ENCODE results near the gene EEF2.

Gene EEF2

DNA sequence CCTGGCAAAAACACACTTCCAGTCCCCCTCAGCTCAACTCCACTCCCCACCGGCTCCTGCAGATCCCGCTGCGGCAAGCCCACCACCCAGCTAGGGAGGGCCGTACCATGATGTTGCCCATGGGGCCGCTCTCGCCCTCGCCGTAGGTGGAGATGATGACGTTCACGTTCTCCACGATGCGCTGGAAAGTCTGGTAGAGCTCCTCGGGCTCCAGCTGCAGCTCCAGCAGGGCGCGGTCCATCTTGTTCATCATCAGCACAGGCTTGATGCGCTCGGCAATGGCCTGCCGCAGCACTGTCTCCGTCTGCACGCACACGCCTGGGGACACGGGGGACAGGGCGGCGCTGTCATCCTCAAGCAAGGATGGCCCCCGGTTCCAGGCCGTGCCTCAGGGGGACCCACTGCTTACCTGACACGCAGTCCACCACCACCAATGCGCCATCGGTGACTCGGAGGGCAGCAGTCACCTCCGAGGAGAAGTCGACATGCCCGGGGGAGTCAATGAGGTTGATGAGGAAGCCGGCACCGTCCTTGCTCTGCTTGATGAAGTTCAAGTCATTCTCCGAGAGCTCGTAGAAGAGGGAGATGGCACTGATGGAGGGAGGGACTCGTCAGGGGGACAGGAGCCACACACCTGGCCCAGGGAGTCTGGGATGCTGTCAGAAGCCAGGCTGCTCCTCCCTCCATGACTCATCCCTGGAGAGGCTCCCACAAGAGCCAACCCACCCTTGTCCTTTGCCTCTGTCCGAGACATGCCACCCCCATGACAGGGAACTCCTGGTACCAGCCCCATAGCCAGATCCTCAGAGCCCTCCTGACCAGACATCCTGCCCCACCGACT lies 2.3 kb downstream of the EEF2 start:
- Mint-ChIP-seq H3K27ac (peak overlapping the region; percentile 64 to 92 (median 69)), H3K27me3 (ENCODE audit: low read depth) (peaks cover 4% of the 10 kb centered on the region), H3K36me3 (ENCODE audit: low read depth) (peaks cover 51% of the 10 kb centered on the region), H3K9me3 (no peaks in the 10 kb centered on the region), H3K4me3 (peak overlapping the region; percentile 99 to 100 (median 99)), H3K4me1 (peaks cover 41% of the 10 kb centered on the region)
- TF ChIP-seq, protein P1, sequence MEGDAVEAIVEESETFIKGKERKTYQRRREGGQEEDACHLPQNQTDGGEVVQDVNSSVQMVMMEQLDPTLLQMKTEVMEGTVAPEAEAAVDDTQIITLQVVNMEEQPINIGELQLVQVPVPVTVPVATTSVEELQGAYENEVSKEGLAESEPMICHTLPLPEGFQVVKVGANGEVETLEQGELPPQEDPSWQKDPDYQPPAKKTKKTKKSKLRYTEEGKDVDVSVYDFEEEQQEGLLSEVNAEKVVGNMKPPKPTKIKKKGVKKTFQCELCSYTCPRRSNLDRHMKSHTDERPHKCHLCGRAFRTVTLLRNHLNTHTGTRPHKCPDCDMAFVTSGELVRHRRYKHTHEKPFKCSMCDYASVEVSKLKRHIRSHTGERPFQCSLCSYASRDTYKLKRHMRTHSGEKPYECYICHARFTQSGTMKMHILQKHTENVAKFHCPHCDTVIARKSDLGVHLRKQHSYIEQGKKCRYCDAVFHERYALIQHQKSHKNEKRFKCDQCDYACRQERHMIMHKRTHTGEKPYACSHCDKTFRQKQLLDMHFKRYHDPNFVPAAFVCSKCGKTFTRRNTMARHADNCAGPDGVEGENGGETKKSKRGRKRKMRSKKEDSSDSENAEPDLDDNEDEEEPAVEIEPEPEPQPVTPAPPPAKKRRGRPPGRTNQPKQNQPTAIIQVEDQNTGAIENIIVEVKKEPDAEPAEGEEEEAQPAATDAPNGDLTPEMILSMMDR (IDR thresholded peaks at IDR 0.05; ENCODE audit: unreplicated experiment in 3 of 3) = no peak

DNA sequence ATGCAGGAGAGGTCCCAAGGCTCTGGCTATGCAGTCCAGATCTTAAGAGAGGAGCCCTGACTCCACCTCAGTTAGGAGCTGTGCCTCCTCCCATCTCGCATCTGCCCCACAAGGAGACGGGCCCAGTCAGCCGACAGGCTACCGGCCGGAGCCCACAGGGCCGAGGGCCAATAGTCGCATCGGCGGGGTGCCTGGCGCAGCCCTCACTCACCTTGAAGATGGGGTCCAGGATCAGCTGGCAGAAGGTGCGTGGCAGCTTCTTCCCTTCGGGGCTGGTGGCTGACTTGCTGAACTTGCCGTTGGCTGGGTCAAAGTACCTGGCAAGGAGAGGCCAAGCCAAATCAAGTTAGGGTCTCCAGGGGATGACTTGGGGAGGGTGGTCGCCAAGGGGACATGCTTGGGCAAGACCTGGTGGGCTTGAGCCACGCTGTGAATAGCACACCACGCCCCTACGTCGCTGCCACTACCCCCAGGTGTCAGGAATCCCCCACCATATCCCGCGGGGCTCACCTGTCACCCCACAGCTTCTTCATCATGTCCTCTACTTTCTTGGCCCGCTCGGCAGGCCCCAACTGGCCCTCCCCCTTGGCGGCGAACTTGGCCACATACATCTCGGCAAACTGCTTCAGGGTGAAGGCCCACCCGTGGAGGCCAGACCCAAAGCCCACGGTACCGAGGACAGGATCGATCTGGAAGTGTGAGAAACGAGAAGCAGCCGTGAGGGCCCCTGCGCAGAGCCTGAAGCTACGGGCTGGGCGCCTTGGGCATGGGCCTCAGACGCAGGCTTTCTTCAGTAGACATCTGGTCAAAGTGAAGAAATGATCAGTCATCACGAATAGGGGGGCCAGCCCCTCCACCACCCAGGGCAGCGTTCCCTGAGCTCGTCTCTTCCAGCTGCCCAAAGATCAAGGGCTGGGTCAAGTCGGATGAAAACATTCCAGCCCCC lies 3.3 kb downstream of the EEF2 start:
- H3K4me3 Mint-ChIP-seq = peak overlapping the region; percentile 63 to 100 (median 99)
- no peaks in the 10 kb centered on the region for H3K27me3 Mint-ChIP-seq (ENCODE audit: low read depth)
- TF ChIP-seq, protein P1 (IDR thresholded peaks at IDR 0.05; ENCODE audit: unreplicated experiment in 3 of 3) = no peak
- peaks cover 41% of the 10 kb centered on the region for H3K4me1 Mint-ChIP-seq
- peaks cover 60% of the 10 kb centered on the region for H3K36me3 Mint-ChIP-seq (ENCODE audit: low read depth)
- H3K9me3 Mint-ChIP-seq = no peaks in the 10 kb centered on the region
- H3K27ac Mint-ChIP-seq = no peak overlapping the region

DNA sequence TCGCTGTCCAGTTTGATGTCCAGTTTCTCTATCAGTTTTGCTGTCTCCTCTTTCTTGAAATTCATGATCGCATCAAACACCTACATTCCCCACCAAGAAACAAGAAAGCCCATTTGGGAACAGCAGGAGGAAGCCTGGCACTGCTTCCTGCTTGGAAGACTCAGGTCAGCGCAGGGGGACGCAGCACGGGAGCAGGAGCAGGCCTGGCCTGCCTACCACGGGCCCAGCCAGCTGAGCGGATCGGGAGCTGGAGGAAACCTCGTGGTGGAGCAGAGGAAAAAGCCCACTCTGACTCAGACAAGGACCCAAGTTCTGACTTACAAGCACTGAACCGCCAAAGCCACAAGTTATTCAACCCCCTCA lies 3.9 kb downstream of the EEF2 start:
- H3K27ac Mint-ChIP-seq = no peak overlapping the region
- peaks cover 66% of the 10 kb centered on the region for H3K36me3 Mint-ChIP-seq (ENCODE audit: low read depth)
- no peaks in the 10 kb centered on the region for H3K9me3 Mint-ChIP-seq
- TF ChIP-seq, protein P1 (IDR thresholded peaks at IDR 0.05; ENCODE audit: unreplicated experiment in 3 of 3) = no peak
- no peaks in the 10 kb centered on the region for H3K27me3 Mint-ChIP-seq (ENCODE audit: low read depth)
- peak overlapping the region; percentile 17 to 60 (median 30) for H3K4me3 Mint-ChIP-seq
- peaks cover 35% of the 10 kb centered on the region for H3K4me1 Mint-ChIP-seq

DNA sequence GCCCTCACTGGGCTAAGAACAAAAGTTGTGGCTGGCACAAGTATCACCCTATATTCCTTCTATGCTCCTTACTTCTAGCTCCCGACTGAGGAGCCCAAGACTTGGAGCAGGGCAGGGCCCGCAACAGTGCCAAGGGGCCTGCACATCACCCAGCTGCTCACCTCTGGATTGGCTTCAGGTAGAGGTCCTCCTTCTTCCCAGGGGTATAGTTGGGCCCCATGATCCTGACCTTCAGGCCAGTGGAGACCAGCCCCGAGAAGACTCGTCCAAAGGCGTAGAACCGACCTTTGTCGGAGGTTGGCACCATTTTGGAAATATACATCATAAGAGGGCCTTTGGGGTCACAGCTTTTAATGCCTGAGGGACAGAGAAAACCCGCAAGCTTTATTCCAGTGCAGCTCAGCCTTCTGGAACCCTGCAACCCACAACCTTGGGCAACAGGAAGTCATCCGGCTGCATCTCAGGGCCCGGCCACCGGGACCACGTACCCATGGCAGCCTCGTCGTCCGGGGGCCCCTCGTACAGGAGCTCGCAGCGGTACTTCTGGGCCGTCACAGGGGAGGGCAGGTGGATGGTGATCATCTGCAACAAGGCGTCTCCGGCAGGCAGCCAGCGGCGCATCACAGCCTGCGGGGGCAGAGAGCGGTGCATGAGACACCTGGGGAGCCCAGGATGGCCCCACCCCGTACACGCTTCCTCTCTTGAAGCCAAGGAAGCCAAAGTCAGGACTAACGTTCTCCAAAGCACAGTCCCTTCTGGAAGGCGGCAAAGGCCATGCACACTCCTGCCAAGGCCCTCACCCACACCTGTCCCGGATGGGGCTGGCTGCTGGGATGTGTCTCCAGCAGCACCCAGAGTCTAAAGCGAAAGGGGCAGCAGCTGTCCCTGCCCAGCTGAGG lies 4.7 kb downstream of the EEF2 start:
- Mint-ChIP-seq H3K4me1 (peaks cover 27% of the 10 kb centered on the region), H3K27ac (no peak overlapping the region), H3K4me3 (no peak overlapping the region), H3K9me3 (no peaks in the 10 kb centered on the region), H3K36me3 (ENCODE audit: low read depth) (peaks cover 73% of the 10 kb centered on the region), H3K27me3 (ENCODE audit: low read depth) (no peaks in the 10 kb centered on the region)
- TF ChIP-seq, protein P1 (IDR thresholded peaks at IDR 0.05; ENCODE audit: unreplicated experiment in 3 of 3) = no peak

DNA sequence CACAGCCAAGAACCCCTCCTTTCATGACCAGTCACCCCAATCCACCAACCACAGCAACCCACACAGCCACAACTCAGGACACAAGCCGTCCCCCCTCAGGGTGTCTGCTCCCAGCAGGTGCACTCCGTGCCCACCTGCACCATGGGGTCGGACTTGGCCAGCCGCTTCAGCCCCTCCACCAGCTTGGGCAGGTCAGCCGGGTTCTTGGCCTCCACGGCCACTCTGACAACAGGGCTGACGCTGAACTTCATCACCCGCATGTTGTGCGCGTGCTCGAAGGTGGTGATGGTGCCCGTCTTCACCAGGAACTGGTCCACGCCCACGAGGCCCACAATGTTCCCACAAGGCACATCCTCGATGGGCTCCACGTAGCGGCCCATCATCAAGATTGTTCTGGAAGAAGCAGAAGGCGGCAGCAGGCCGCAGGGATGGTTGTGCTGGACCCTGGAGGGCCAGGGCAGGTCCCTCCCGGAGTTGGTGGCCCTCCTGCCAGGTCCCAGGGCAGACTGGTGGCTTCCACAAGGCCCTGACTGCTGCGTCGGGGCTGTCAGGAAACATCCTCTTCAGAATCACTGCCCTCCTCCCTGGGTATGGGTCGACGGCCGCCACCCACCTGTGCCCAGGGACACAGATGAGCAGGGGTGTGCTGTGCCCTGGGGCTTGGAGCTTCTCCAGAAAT lies 5.5 kb downstream of the EEF2 start:
- TF ChIP-seq, protein P1 (IDR thresholded peaks at IDR 0.05; ENCODE audit: unreplicated experiment in 3 of 3) = no peak
- H3K9me3 Mint-ChIP-seq = no peaks in the 10 kb centered on the region
- H3K4me1 Mint-ChIP-seq = peaks cover 23% of the 10 kb centered on the region
- no peaks in the 10 kb centered on the region for H3K27me3 Mint-ChIP-seq (ENCODE audit: low read depth)
- peak overlapping the region in 1 of 3 experiments; percentile 29 for H3K4me3 Mint-ChIP-seq
- H3K27ac Mint-ChIP-seq = no peak overlapping the region
- H3K36me3 Mint-ChIP-seq (ENCODE audit: low read depth) = peaks cover 74% of the 10 kb centered on the region
